H1 (cell line): ENCODE results near the gene RASGRF1. TPM values are rescaled to one million over a fixed set of nuclear protein-coding genes. Genes with fewer than 3 reads are reported as not detected.

Experiments used
- CTCF ChIA-PET: fragments of 300-600 bp; sonication (Branson Sonifier 250); formaldehyde crosslinking; loops from one replicate; lab custom pipeline; 2021; ENCODE audit not compliant: partially characterized antibody; lab: Charles Lee
- POLR2A ChIA-PET: fragments of 300-600 bp; sonication (Branson Sonifier 250); formaldehyde crosslinking; loops from one replicate; lab custom pipeline; 2021; ENCODE audit warnings: inconsistent platforms; ENCODE audit not compliant: partially characterized antibody; lab: Charles Lee
- DNase-seq, 2 experiments: peaks; one replicate each; pipeline versions ENCODE4 v3.0.0 to v3.0.0-alpha.2; 2010 to 2022; ENCODE audit warnings: low spot score in 2 of 2, low read depth in 1 of 2, mixed read lengths in 1 of 2
- FAIRE-seq: peaks from 2 replicates; lab custom pipeline; 2011; peaks lifted over from hg19 to GRCh38; lab: Jason Lieb, UNC
- H2AFZ ChIP-seq: 2 replicates; pipeline ENCODE4 v1.8.1; 2012; ENCODE audit warnings: low read length, inconsistent platforms
- H2AK5ac ChIP-seq: 2 replicates; pipeline ENCODE4 v1.6.1; 2013; ENCODE audit warnings: low read depth, low read length
- H2BK120ac ChIP-seq: replicated peaks from 2 replicates; pipeline ENCODE3; 2013; ENCODE audit warnings: low read depth, low read length, inconsistent platforms
- H2BK12ac ChIP-seq: 2 replicates; pipeline ENCODE4 v1.6.1; 2013; ENCODE audit warnings: low read depth, low read length
- H2BK15ac ChIP-seq: 2 replicates; pipeline ENCODE4 v1.6.1; 2013; ENCODE audit warnings: low read length
- H2BK20ac ChIP-seq: 2 replicates; pipeline ENCODE4 v1.6.1; 2013; ENCODE audit warnings: low read length
- H2BK5ac ChIP-seq: 2 replicates; pipeline ENCODE4 v1.6.1; 2013; ENCODE audit warnings: low read depth, low read length
- H3K14ac ChIP-seq: 2 replicates; pipeline ENCODE4 v1.6.1; 2013; ENCODE audit warnings: inconsistent platforms; ENCODE audit not compliant: insufficient read length
- H3K18ac ChIP-seq: 2 replicates; pipeline ENCODE4 v1.6.1; 2013; ENCODE audit warnings: low read length; ENCODE audit errors: extremely low read depth
- H3K23ac ChIP-seq: 2 replicates; pipeline ENCODE4 v1.6.1; 2013; ENCODE audit warnings: inconsistent platforms; ENCODE audit not compliant: insufficient read length
- H3K23me2 ChIP-seq: 2 replicates; pipeline ENCODE4 v1.6.1; 2013; ENCODE audit warnings: low read depth, low read length
- H3K27ac ChIP-seq: 2 replicates; pipeline ENCODE4 v1.6.1; 2011; ENCODE audit warnings: low read depth, low read length, inconsistent platforms
- H3K27me3 ChIP-seq, 4 experiments: replicated peaks in 1 of 4; 1 replicate in 1 of 4; 2 replicates in 3 of 4; pipeline versions ENCODE4 v1.6.1 to v1.8.1; 2011 to 2013; ENCODE audit warnings: low read length in 3 of 4, mild to moderate bottlenecking in 3 of 4, inconsistent platforms in 2 of 4, mixed read lengths in 2 of 4, moderate library complexity in 1 of 4; ENCODE audit not compliant: control insufficient read depth in 3 of 4, insufficient read depth in 3 of 4; ENCODE audit errors: extremely low read depth in 1 of 4
- H3K36me3 ChIP-seq, 4 experiments: 2 replicates each; pipeline versions ENCODE4 v1.6.1 to v1.8.1; 2011 to 2013; ENCODE audit warnings: mild to moderate bottlenecking in 4 of 4, low read length in 3 of 4, moderate library complexity in 2 of 4, control low read depth in 1 of 4, inconsistent platforms in 1 of 4; ENCODE audit not compliant: insufficient read depth in 4 of 4, control insufficient read depth in 2 of 4
- H3K4ac ChIP-seq: replicated peaks from 2 replicates; pipeline ENCODE3; 2013; ENCODE audit warnings: low read length, low read depth, mixed read lengths, inconsistent platforms; ENCODE audit not compliant: insufficient read length
- H3K4me1 ChIP-seq, 4 experiments: replicated peaks in 1 of 4; 1 replicate in 1 of 4; 2 replicates in 3 of 4; pipeline versions ENCODE4 v1.6.1 to v1.8.1; 2011 to 2013; ENCODE audit warnings: low read length in 3 of 4, inconsistent platforms in 2 of 4, mixed read lengths in 1 of 4; ENCODE audit not compliant: insufficient read depth in 4 of 4, control insufficient read depth in 3 of 4
- H3K4me2 ChIP-seq, 2 experiments: 2 replicates each; pipeline versions ENCODE4 v1.6.1 to v1.8.1; 2011 to 2013; ENCODE audit warnings: low read depth in 2 of 2, low read length in 2 of 2, control low read depth in 1 of 2, inconsistent platforms in 1 of 2, mild to moderate bottlenecking in 1 of 2; ENCODE audit not compliant: insufficient read depth in 1 of 2
- H3K4me3 ChIP-seq, 4 experiments: fragments of 200-600, 300-600 bp in 1 of 4; sonication (generic), shearing (Covaris generic), sonication (Bioruptor Twin) in 1 of 4; 2 replicates each; pipeline versions ENCODE4 v1.5.1 to v1.8.1; 2011 to 2016; ENCODE audit warnings: low read length in 4 of 4, low read depth in 3 of 4, control low read depth in 2 of 4, inconsistent platforms in 2 of 4, mild to moderate bottlenecking in 2 of 4, mixed read lengths in 1 of 4, moderate library complexity in 1 of 4; ENCODE audit not compliant: insufficient read depth in 2 of 4; ENCODE audit errors: extremely low read depth in 1 of 4
- H3K56ac ChIP-seq: replicated peaks from 2 replicates; pipeline ENCODE3; 2013; ENCODE audit warnings: low read depth, mild to moderate bottlenecking, mixed read lengths, low read length, inconsistent platforms; ENCODE audit not compliant: insufficient read length
- H3K79me1 ChIP-seq: 2 replicates; pipeline ENCODE4 v1.6.1; 2013; ENCODE audit warnings: low read depth, low read length, control low read depth
- H3K79me2 ChIP-seq, 2 experiments: 2 replicates each; pipeline versions ENCODE4 v1.6.1 to v1.8.1; 2012 to 2013; ENCODE audit warnings: low read length in 2 of 2, mild to moderate bottlenecking in 2 of 2, inconsistent platforms in 1 of 2; ENCODE audit not compliant: insufficient read depth in 2 of 2, control insufficient read depth in 1 of 2
- H3K9ac ChIP-seq, 4 experiments: replicated peaks in 1 of 4; 1 replicate in 1 of 4; 2 replicates in 3 of 4; pipeline versions ENCODE4 v1.6.1 to v1.8.1; 2011 to 2013; ENCODE audit warnings: low read depth in 3 of 4, low read length in 3 of 4, control low read depth in 2 of 4, mild to moderate bottlenecking in 2 of 4, moderate library complexity in 2 of 4, inconsistent platforms in 1 of 4; ENCODE audit errors: extremely low read depth in 1 of 4
- H3K9me3 ChIP-seq, 2 experiments: 2 replicates each; pipeline versions ENCODE4 v1.6.1 to v1.8.1; 2012 to 2013; ENCODE audit warnings: mild to moderate bottlenecking in 2 of 2, moderate library complexity in 2 of 2, control low read depth in 1 of 2, inconsistent platforms in 1 of 2, low read depth in 1 of 2, low read length in 1 of 2, mixed read lengths in 1 of 2; ENCODE audit not compliant: insufficient read depth in 2 of 2
- H4K20me1 ChIP-seq, 2 experiments: replicated peaks in 1 of 2; 2 replicates each; pipeline versions ENCODE3 to v1.8.1; 2011 to 2013; ENCODE audit warnings: inconsistent platforms in 2 of 2, low read length in 2 of 2, mild to moderate bottlenecking in 1 of 2; ENCODE audit not compliant: insufficient read depth in 2 of 2, control insufficient read depth in 1 of 2
- H4K5ac ChIP-seq: 2 replicates; pipeline ENCODE4 v1.6.1; 2013; ENCODE audit warnings: low read length, low read depth, mixed read lengths, inconsistent platforms; ENCODE audit not compliant: insufficient read length
- H4K8ac ChIP-seq: 2 replicates; pipeline ENCODE4 v1.8.0; 2013; ENCODE audit warnings: mild to moderate bottlenecking, moderate library complexity, low read length, inconsistent platforms; ENCODE audit not compliant: insufficient read depth; ENCODE audit errors: extremely low read depth
- H4K91ac ChIP-seq: replicated peaks from 2 replicates; pipeline ENCODE3; 2013; ENCODE audit warnings: low read length, mixed read lengths, inconsistent platforms; ENCODE audit not compliant: insufficient read length
- POLR2A ChIP-seq, 2 experiments: IDR thresholded peaks; 1 replicate in 1 of 2; 2 replicates in 1 of 2; pipeline ENCODE4 v1.6.1; 2011; ENCODE audit warnings: low read depth in 2 of 2, low read length in 2 of 2, mild to moderate bottlenecking in 2 of 2; ENCODE audit errors: control extremely low read depth in 1 of 2
- SP1 ChIP-seq: IDR thresholded peaks from 2 replicates; pipeline ENCODE4 v1.6.1; 2011; ENCODE audit warnings: low read depth, low read length
- TBP ChIP-seq: IDR thresholded peaks from 2 replicates; pipeline ENCODE4 v1.6.1; 2011; ENCODE audit warnings: low read depth, low read length, improper control_type of control experiment
- WGBS, 2 experiments: shearing (Covaris generic) in 1 of 2; methylation state at CpG; one replicate each; pipeline versions ENCODE4 v1.1.6 to v1.1.7; 2013 to 2015; ENCODE audit warnings: low lambda C conversion rate in 2 of 2, mixed read lengths in 2 of 2, inconsistent platforms in 1 of 2, low coverage in 1 of 2, missing lambda C conversion rate in 1 of 2; ENCODE audit not compliant: insufficient replicate concordance in 2 of 2, insufficient coverage in 1 of 2, insufficient read length in 1 of 2; ENCODE audit errors: extremely low coverage in 1 of 2, missing lambda C conversion rate in 1 of 2; 5-methylcytosine and 5-hydroxymethylcytosine counted together
- polyA plus RNA-seq, 7 experiments: library from polyadenylated mRNA; depleted of rRNA in 3 of 7; stranded (reverse) in 5 of 7; unstranded in 2 of 7; fragments of >200 nt in 5 of 7; fragments of 200-250 nt in 2 of 7; gene quantifications; 1 replicate in 5 of 7; 2 replicates in 1 of 7; 4 replicates in 1 of 7; pipeline versions ENCODE4 v1.2.1 to v1.2.3, GENCODE V29; 2011 to 2013; ENCODE audit warnings: missing spikeins in 2 of 7, mixed read lengths in 2 of 7
- total RNA-seq: library from RNA; stranded (reverse); fragmentation: NEBNext Ultra II Directional; extraction: Animal tissue kit (Norgen Biotek cat#: 25700); gene quantifications from 2 replicates; pipeline ENCODE4 v1.2.1, GENCODE V29; 2021

RASGRF1 gene
- total and polyA plus RNA-seq, 2 of the 8 experiments (the other 6 are each of a cell fraction or from before 2014, with no cell fraction given), result 0.42 to 0.67 TPM

DNA sequence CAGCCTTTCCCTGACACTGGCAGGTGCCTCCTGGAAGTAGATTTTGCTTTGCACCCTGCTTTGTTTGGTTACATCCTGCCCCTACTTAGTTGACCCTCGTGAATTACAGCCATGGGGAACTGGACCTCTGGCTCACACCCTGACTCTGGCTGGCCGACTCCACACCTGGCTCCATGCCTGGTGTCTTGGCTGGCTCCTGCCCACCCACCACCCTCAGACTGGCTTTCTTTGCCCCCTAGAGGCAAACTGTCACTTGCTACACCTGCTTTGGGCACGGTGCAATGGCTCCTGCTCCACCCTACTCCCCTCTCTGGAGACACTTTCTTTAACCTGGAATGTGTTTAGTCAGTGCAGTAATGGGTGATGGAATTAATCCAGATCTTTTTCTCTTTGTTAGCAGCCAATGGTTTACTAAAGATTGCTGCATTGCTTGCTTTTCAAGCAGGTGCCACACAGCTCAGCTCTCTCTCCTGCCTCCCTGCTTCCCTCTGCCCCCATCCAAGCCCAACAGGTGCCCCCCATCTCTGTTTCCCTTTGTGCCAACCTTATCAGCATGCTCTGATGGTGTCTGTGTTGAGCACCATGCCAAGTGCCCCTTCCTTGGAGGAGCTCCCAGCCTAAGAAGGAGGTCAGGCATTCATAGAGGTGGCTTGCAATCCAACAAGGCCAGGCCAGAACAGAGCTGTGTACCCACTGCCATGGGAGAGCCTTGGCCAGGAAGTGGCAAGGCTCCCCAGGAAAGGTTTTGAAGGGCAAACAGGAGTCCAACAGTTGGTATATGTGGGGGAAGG, 38.4 kb downstream of the RASGRF1 start:
- ChIA-PET CTCF (interaction anchor here (1.5 to 22.1 kb wide), 5 partner anchors 11 to 133 kb away, joined by 3 to 236 read pairs (median 5); no protein-coding TSS in a partner anchor), POLR2A (no interaction called here)
- H2BK12ac ChIP-seq, result no peak overlapping the region
- TF ChIP-seq SP1 (no peak), TBP (no peak), POLR2A (IDR thresholded peaks at IDR 0.05; ENCODE audit: control extremely low read depth in 1 of 2, low read depth in 2 of 2, low read length in 2 of 2) (no peak)

More for the DNA sequence above, 38.4 kb downstream of the RASGRF1 start:
- Histone ChIP-seq H3K23me2 (no peaks in the 10 kb centered on the region), H3K4me2 (no peak overlapping the region), H2BK15ac (0 out of 2 replicates have a peak overlapping the region, but pooled peaks have one; percentile 29), H3K9ac (no peak overlapping the region), H2BK20ac (no peak overlapping the region), H3K4me3 (no peak overlapping the region), H2BK5ac (no peak overlapping the region), H3K4ac (no peak overlapping the region), H3K36me3 (no peaks in the 10 kb centered on the region), H4K91ac (no peak overlapping the region), H3K56ac (no peak overlapping the region), H3K79me2 (no peaks in the 10 kb centered on the region), H3K4me1 (no peaks in the 10 kb centered on the region), H4K20me1 (no peaks in the 10 kb centered on the region), H2AK5ac (no peak overlapping the region), H4K8ac (no peak overlapping the region), H4K5ac (no peak overlapping the region), H3K27me3 (peaks cover 4 to 18% (median 7%) of the 10 kb centered on the region in 4 experiments; a peak in 4 of 7 replicates), H2AFZ (no peak overlapping the region), H3K27ac (no peak overlapping the region), H3K23ac (no peak overlapping the region), H3K18ac (no peak overlapping the region), H2BK120ac (no peak overlapping the region), H3K79me1 (no peaks in the 10 kb centered on the region), H3K9me3 (no peaks in the 10 kb centered on the region), H3K14ac (no peak overlapping the region)
- WGBS, 2 experiments, result 87% methylated on average over 3 of the region's 3 CpGs; no CpG with 5 or more reads in 1 of the 2 experiments
- no peak for FAIRE-seq
- no peak for DNase-seq
